GM19397 (cell line): ENCODE data around the gene DTWD1.
"Not testable (repeated sequence)": the region's sequence is repeated elsewhere in the genome, so short reads cannot be mapped to it uniquely, and the experiment has no call there.

Experiments used
- ATAC-seq: cut with Tn5 transposase; IDR thresholded peaks from one replicate; pipeline ENCODE4 v1.9.1; 2021; ENCODE audit warnings: mild to moderate bottlenecking, moderate library complexity; ENCODE audit not compliant: unreplicated experiment

Gene DTWD1

GRCh38 chr15:49620658-49621368, at the start of gene DTWD1, which contains the start of gene FAM227B:
TSS of gene DTWD1 (plus strand) at chr15:49621048. CDS start at chr15:49625168, 4,120 bp downstream.
TSS of gene FAM227B (minus strand) at chr15:49620818. CDS start at chr15:49615171, 5,647 bp downstream.
- peak; percentile 99 for ATAC-seq

GRCh38 chr15:49573421-49573820, 47.4 kb upstream of the DTWD1 start:
- ATAC-seq = no peak

- ATAC-seq = no peak
Measured at GRCh38 chr15:49589030-49589429, 31.8 kb upstream of the DTWD1 start.

- ATAC-seq = not testable (repeated sequence)
Measured at GRCh38 chr15:49592829-49593316, 28.0 kb upstream of the DTWD1 start.

GRCh38 chr15:49604625-49605409, 16.0 kb upstream of the DTWD1 start:
- no peak for ATAC-seq

GRCh38 chr15:49605588-49605987, 15.3 kb upstream of the DTWD1 start:
- no peak for ATAC-seq

- no peak for ATAC-seq
Measured at GRCh38 chr15:49606594-49606993, 14.3 kb upstream of the DTWD1 start.

- no peak for ATAC-seq
Measured at GRCh38 chr15:49610157-49610918, 10.5 kb upstream of the DTWD1 start.

- not testable (repeated sequence) for ATAC-seq
Measured at GRCh38 chr15:49612240-49612639, 8.6 kb upstream of the DTWD1 start.

GRCh38 chr15:49619226-49619625, 1.6 kb upstream of the DTWD1 start:
- no peak for ATAC-seq

- no peak for ATAC-seq
Measured at GRCh38 chr15:49620199-49620598, 649 bp upstream of the DTWD1 start.

- no peak for ATAC-seq
Measured at GRCh38 chr15:49621401-49621811, 558 bp downstream of the DTWD1 start.

- ATAC-seq = no peak
Measured at GRCh38 chr15:49621887-49622286, 1.0 kb downstream of the DTWD1 start.

GRCh38 chr15:49622561-49622960, 1.7 kb downstream of the DTWD1 start:
- ATAC-seq = no peak

- no peak for ATAC-seq
Measured at GRCh38 chr15:49624056-49624455, 3.2 kb downstream of the DTWD1 start.

- ATAC-seq = no peak
Measured at GRCh38 chr15:49625460-49626036, 4.7 kb downstream of the DTWD1 start.

GRCh38 chr15:49627407-49627877, 6.6 kb downstream of the DTWD1 start:
- no peak for ATAC-seq

- ATAC-seq = no peak
Measured at GRCh38 chr15:49628379-49628778, 7.5 kb downstream of the DTWD1 start.

GRCh38 chr15:49637857-49638256, 17.0 kb downstream of the DTWD1 start:
- no peak for ATAC-seq

GRCh38 chr15:49644364-49644794, 23.5 kb downstream of the DTWD1 start:
- ATAC-seq = no peak

GRCh38 chr15:49645277-49645676, 24.4 kb downstream of the DTWD1 start:
- ATAC-seq = no peak
